ENCODE results near the gene DCHS2.

The DCHS2 gene

DNA sequence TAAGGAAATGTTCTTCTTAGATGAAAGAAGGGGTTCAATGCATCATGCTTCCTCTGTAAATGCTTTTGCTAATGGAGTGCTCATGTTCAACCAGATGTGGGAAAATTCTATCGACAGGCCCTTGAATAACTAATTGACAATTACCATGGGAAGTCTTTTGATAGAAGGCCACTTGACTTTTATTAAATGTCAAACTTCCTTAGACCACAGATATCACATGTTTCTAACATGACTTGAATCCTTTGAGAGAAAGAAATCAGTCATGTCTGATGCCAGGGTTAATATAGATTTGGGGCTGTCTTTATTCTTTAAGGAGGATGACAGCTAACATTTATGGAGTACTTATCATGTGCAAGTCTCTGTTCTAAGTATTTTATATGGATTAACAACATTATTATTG is 280.1 kb downstream of the DCHS2 start:
- no peak for DNase-seq (ENCODE audit: low read depth in 3 of 3)

DNA sequence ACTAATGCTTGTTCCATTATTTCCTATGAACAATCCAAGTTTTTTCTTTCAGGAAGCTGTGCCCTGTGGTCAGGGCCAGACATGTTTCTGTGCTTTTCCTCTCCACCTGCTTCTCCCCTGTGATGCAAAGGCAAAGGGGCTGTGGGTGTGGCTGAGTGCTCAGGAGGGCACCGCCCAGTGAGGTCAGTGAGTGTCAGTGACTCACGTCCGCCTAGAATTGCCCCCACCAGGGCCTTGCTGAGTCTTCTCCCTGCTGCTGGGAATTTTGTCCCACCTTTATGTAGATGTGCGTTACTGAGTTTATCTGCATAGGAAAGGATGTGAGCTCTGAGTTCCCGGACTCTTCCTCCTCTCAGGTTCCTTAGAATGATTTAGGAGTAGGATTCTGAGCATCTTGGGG is 283.2 kb downstream of the DCHS2 start:
- DNase-seq (ENCODE audit: low read depth in 3 of 3) = no peak

DNA sequence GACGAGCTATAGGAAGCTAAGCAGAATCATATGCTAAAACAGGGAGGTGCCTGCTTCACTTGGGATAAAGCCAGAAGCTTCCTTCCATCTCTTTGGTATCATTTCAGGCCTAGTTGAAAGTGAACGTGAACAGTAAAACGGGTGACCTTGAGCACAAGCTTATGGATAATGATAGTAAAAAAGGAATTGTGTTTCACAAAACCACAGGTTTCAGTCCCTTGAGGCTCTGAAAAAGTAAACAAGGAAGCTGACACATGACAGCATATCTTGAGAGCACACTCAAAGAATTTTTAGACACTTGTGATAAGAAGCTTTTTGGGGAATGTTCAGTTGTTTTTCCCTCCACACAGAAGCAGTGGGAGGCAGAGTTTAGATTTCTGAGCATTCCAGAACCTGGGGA is 286.1 kb downstream of the DCHS2 start:
- DNase-seq (ENCODE audit: low read depth in 3 of 3) = no peak

DNA sequence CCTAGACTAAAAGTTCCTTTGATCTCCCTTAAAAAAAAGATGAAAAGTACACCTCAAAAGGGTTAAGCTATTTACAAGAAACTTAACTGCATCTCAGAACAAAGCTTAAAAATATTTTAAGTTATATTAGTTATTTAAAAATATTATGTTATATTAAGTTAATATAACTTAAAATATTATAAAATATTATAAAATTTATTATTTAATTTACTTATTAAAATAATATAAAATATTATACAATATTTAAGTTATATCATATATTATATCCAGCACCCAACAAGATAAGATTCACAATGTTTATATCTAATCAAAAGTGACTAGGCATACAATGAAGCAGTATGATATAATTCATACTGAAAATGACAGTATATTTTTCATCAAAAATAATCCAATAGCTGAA is 296.9 kb downstream of the DCHS2 start:
- no peak for DNase-seq (ENCODE audit: low read depth in 3 of 3)

DNA sequence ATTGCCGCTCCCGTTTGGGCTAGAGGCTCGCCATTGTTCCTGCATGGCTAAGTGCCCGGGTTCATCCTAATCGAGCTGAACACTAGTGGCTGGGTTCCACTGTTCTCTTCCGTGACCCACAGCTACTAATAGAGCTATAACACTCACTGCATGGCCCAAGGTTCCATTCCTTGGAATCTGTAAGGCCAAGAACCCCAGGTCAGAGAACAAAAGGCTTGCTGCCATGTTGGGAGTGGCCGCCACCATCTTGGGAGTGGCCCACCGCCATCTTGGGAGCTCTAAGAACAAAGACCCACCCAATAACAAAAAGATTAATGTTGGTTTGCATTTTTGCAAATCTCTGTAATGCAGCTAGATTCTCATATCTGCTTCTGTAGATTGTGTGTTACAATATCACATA is 299.0 kb downstream of the DCHS2 start:
- no peak for DNase-seq (ENCODE audit: low read depth in 3 of 3)

DNA sequence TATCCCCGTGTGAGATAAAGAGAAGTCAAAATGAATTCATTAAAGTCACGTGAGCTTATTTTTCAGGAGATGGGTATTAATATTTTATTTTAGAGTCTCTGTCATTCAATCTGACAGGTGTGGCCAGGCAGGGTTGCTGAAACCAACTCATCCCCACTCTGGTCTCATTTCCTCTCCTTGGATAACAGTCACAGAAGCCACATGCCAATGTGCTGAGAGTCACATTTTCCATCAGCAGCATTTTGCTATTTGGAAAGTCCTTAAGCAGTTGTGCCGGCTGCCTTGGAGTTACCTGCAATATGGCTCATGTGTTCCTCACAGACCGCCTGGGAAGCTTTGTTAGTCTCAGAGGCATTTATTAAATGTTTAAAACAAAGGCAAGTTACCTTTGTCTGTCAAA is 302.3 kb downstream of the DCHS2 start:
- no peak for DNase-seq (ENCODE audit: low read depth in 3 of 3)

DNA sequence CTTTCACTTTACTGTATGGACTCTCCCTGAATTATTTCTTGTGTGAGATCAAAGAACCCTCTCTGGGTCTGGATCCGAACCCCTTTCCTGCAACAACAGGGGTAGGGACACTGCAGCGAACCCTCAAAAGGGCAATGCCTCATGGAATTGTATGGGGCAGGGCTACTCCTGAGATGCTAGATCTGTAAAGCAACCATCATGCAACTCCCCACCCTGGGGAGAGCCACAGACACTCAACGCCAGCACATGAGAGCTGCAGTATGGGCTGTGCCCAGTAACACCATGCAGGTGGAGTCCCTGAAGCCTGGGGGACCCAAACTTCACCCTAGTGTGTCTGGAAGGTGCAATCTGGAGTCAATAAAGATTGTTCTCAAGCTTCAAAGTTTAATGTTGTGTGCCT is 304.7 kb downstream of the DCHS2 start:
- no peak for DNase-seq (ENCODE audit: low read depth in 3 of 3)

DNA sequence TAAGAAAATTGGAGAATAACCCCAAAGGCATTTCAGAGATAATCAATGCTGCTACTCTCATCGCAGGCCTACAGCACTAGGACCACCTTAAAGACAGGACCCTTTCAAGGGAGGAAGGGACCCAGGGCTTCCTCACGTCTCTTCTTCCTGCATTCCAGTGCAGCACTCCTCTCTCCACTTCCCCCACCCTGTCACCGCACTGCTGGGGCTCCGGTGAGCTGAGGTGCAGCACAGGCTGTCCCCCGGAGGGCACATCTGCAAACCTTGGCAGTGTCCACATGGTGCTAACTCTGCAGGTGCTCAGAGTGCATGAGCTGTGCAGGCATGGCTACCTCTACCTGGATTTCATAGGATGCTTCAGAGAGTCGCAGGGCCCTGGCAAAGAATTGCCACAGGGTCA is 305.6 kb downstream of the DCHS2 start:
- DNase-seq (ENCODE audit: low read depth in 3 of 3) = no peak

DNA sequence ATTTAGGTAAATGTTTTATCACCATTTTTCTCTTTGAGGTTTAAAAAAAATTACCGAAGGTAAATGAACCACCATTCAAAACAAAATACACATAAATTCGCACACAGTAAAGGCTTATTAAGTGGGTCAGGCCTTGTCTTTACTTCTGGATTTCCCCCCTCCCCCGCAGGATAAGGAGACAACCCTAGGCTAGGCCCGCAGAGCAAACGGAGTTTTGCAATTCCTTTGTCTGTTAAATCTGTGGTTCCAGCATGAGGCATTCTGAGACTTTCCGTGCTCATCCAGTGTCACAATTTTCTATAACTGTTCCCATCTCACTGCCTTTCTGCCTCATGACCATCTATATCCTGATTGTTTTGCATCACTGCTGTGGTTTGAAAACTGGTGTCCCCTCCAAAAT is 307.4 kb downstream of the DCHS2 start:
- no peak for DNase-seq (ENCODE audit: low read depth in 3 of 3)

DNA sequence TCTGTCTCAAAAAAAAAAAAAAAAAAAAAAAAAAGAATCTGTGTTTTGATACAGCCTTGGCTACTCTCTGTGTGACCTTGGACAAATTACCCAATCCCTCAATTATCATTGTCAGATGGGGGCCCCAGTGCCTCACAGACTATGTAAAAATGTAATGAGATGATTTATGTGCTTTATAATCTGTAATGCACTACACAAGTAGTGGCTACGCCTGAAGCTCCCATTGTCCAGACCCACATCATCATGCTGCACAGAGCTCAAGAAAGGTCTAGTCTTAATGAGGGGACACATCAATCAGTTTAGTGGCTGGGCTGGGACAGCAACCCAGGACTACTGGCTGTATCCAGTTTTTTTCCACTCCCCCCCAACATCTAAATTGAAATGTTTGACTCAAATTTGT is 308.3 kb downstream of the DCHS2 start:
- no peak for DNase-seq (ENCODE audit: low read depth in 3 of 3)

All from stimulated activated CD4-positive, alpha-beta T cell treated with anti-CD3 and anti-CD28 coated beads, TNF-alpha, amount 100 ng/mL, for 48 hours (primary cell).